ENCODE data around the gene ZBTB25. TPM values are rescaled to one million over a fixed set of nuclear protein-coding genes. Genes with fewer than 3 reads are reported as not detected.

Gene ZBTB25
- total RNA-seq, 2 donors from 2014 or later, result 7.9 to 10.6 TPM

- WGBS, 2 donors, result 95 to 97% methylated on average over 6 of the region's 6 CpGs
- H3K27ac ChIP-seq, result no peak overlapping the region
- H3K4me3 ChIP-seq, result no peak overlapping the region
- no peaks in the 10 kb centered on the region for H3K4me1 ChIP-seq
- ATAC-seq (no peak), DNase-seq (no peak)
- TF ChIP-seq, protein P1, sequence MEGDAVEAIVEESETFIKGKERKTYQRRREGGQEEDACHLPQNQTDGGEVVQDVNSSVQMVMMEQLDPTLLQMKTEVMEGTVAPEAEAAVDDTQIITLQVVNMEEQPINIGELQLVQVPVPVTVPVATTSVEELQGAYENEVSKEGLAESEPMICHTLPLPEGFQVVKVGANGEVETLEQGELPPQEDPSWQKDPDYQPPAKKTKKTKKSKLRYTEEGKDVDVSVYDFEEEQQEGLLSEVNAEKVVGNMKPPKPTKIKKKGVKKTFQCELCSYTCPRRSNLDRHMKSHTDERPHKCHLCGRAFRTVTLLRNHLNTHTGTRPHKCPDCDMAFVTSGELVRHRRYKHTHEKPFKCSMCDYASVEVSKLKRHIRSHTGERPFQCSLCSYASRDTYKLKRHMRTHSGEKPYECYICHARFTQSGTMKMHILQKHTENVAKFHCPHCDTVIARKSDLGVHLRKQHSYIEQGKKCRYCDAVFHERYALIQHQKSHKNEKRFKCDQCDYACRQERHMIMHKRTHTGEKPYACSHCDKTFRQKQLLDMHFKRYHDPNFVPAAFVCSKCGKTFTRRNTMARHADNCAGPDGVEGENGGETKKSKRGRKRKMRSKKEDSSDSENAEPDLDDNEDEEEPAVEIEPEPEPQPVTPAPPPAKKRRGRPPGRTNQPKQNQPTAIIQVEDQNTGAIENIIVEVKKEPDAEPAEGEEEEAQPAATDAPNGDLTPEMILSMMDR (IDR thresholded peaks at IDR 0.05), result no peak
- peaks cover 0 to 7% of the 10 kb centered on the region in 2 donors for H3K36me3 ChIP-seq (replicated peaks in 1 of 2; ENCODE audit: insufficient read depth in 1 of 2, low read depth in 2 of 2)
- no peaks in the 10 kb centered on the region for H3K27me3 ChIP-seq
- intact Hi-C loops (cut with DNase I), result no loop called here
- no peaks in the 10 kb centered on the region for H3K9me3 ChIP-seq
These were observed 102.7 kb downstream of the ZBTB25 start for GRCh38 chr14:64400829-64401459.

Small RNAs within 50 kb of the gene (small RNA-seq; reads per million reads assigned to genes)
- not detected for gene AL049869.4

Other genes starting within 250 kb of the ZBTB25 start
- not detected for gene ESR2, start 209.5 kb downstream of the ZBTB25 start, total RNA-seq
- gene MTHFD1, start 115.5 kb downstream of the ZBTB25 start, total RNA-seq, result 10 to 100 TPM; 20.2 to 29.3 TPM
- gene AKAP5, start 38.3 kb downstream of the ZBTB25 start, total RNA-seq, result under 1 TPM in 1 of 2 donors, not detected in 1; under 0.01 TPM
- 10 to 100 TPM; 28.5 to 43.8 TPM for gene ZBTB1, start 932 bp upstream of the ZBTB25 start, total RNA-seq
- 10 to 100 TPM in 1 of 2 donors, 1 to 10 TPM in 1; 4.0 to 19.7 TPM for gene HSPA2, start 36.9 kb upstream of the ZBTB25 start, total RNA-seq
- gene PPP1R36, start 46.1 kb upstream of the ZBTB25 start, total RNA-seq, result 1 to 10 TPM; 4.4 to 5.6 TPM
- gene PLEKHG3, start 200.6 kb upstream of the ZBTB25 start, total RNA-seq, result 10 to 100 TPM; 34.5 to 40.2 TPM